Measurements from ENCODE around the gene CYP2D6. TPM values are rescaled to one million over a fixed set of nuclear protein-coding genes. Genes with fewer than 3 reads are reported as not detected.

CYP2D6 gene
- total and polyA plus RNA-seq, 2 experiments from 2014 or later, result 3.8 to 6.1 TPM

DNA sequence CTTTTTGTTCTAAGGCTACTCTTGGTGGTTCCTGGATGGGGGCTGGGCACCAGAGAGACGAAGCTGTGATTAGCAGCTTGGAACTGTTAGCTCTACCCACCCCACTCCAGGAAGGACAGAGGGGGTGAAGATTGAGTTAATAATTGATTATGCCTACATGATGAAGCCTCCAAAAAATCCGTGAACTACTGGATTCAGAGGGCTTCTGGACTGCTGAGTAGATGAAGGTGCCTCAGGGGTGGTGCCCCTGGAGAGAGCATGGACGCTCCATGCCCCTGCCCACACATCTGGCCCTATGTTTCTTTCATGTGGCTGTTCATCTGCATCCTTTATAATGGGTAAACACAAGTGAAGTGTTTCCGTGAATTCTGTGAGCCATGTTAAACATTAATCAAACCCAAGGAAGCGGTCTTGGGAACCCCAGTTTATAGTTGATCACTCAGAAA is 47.3 kb upstream of the CYP2D6 start:
- Histone ChIP-seq H3K4me2 (peak overlapping the region; percentile 32), H3K36me3 (replicated peaks; ENCODE audit: insufficient read depth, low read depth) (no peaks in the 10 kb centered on the region), H3K9me3 (ENCODE audit: low read depth) (no peaks in the 10 kb centered on the region), H3K4me3 (no peak overlapping the region), H3K79me2 (peaks cover 57% of the 10 kb centered on the region), H3K27ac (peak overlapping the region; percentile 77), H3K4me1 (ENCODE audit: insufficient read depth) (peaks cover 34% of the 10 kb centered on the region), H3K27me3 (no peaks in the 10 kb centered on the region), H4K20me1 (ENCODE audit: insufficient read depth, poor library complexity, severe bottlenecking) (no peaks in the 10 kb centered on the region), H2AFZ (no peak overlapping the region), H3K9me2 (replicated peaks; ENCODE audit: insufficient read depth) (no peaks in the 10 kb centered on the region)
- no peak for TF ChIP-seq EZH2phosphoT487 (IDR thresholded peaks at IDR 0.05; ENCODE audit: low read depth, severe bottlenecking, unreplicated experiment)
- TF ChIP-seq, protein P1, sequence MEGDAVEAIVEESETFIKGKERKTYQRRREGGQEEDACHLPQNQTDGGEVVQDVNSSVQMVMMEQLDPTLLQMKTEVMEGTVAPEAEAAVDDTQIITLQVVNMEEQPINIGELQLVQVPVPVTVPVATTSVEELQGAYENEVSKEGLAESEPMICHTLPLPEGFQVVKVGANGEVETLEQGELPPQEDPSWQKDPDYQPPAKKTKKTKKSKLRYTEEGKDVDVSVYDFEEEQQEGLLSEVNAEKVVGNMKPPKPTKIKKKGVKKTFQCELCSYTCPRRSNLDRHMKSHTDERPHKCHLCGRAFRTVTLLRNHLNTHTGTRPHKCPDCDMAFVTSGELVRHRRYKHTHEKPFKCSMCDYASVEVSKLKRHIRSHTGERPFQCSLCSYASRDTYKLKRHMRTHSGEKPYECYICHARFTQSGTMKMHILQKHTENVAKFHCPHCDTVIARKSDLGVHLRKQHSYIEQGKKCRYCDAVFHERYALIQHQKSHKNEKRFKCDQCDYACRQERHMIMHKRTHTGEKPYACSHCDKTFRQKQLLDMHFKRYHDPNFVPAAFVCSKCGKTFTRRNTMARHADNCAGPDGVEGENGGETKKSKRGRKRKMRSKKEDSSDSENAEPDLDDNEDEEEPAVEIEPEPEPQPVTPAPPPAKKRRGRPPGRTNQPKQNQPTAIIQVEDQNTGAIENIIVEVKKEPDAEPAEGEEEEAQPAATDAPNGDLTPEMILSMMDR (IDR thresholded peaks at IDR 0.05; ENCODE audit: poor library complexity), result no peak
- TF ChIP-seq EZH2 (IDR thresholded peaks at IDR 0.05; ENCODE audit: borderline replicate concordance), result no peak
- peak; percentile 44 for DNase-seq (ENCODE audit: low spot score)
- WGBS (ENCODE audit: low lambda C conversion rate, missing lambda C conversion rate), result 61% methylated on average over 5 of the region's 5 CpGs

DNA sequence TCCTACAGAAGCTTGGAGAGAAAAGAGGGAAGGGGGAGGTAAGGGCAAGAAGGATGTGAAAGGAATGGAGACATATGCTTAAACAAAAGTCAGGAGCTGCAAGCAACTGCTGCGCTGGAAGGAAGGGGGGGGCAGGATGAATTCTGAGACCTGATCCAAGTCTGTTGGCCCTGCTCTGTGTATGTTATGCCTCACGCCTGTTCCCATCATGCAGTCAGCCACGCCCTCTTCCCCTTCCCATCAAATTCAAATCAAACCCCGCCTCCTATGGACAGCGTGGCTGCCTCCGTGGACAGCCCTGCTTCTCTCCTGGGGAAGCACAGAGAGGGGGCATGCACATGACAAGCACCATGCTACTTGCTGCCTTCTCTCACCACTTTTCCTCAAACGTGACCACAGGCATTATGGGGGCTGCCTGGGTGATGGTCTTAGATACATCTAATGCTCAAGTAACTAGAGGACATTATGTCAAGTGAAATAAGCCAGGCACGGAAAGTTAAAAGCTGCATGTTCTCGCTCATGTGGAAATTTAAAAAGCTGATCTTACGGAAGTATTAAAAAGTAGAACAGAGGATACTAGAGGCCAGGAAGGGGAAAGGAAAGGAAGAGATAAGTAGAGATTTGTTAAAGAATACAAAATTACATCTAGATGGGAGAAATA is 45.8 kb upstream of the CYP2D6 start:
- Histone ChIP-seq H3K4me2 (no peak overlapping the region), H3K9me3 (ENCODE audit: low read depth) (no peaks in the 10 kb centered on the region), H3K36me3 (replicated peaks; ENCODE audit: insufficient read depth, low read depth) (no peaks in the 10 kb centered on the region), H3K4me3 (no peak overlapping the region), H3K27me3 (no peaks in the 10 kb centered on the region), H4K20me1 (ENCODE audit: insufficient read depth, poor library complexity, severe bottlenecking) (peaks cover 5% of the 10 kb centered on the region), H2AFZ (no peak overlapping the region), H3K27ac (peak overlapping the region; percentile 77), H3K4me1 (ENCODE audit: insufficient read depth) (peaks cover 48% of the 10 kb centered on the region), H3K79me2 (peaks cover 51% of the 10 kb centered on the region), H3K9me2 (replicated peaks; ENCODE audit: insufficient read depth) (no peaks in the 10 kb centered on the region)
- 77% methylated on average over 10 of the region's 10 CpGs for WGBS (ENCODE audit: low lambda C conversion rate, missing lambda C conversion rate)
- no peak for TF ChIP-seq EZH2phosphoT487 (IDR thresholded peaks at IDR 0.05; ENCODE audit: low read depth, severe bottlenecking, unreplicated experiment)
- no peak for TF ChIP-seq EZH2 (IDR thresholded peaks at IDR 0.05; ENCODE audit: borderline replicate concordance)
- TF ChIP-seq, protein P1 (IDR thresholded peaks at IDR 0.05; ENCODE audit: poor library complexity), result no peak
- peak; percentile 40 for DNase-seq (ENCODE audit: low spot score)

DNA sequence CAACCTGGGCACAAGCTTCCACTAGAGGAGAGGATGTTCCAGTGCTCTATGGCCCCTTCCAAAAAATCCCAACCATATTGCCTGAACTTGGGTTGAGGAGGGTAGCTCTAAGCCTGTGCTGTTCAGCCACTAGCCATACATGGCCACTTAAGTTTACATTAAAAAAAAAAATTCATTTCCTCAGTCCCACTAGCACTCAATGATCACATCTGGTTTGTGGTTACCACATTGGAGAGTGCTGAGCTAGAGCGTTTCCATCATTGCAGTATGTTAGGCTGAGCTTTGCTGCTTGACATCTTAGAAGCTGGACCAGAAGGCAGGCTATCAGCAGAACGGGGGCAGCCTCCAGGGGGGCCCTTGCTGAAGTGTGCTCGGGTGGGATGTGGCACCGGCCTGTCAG is 43.5 kb upstream of the CYP2D6 start:
- TF ChIP-seq, protein P1 (IDR thresholded peaks at IDR 0.05; ENCODE audit: poor library complexity), result no peak
- TF ChIP-seq EZH2phosphoT487 (IDR thresholded peaks at IDR 0.05; ENCODE audit: low read depth, severe bottlenecking, unreplicated experiment), result no peak
- Histone ChIP-seq H3K36me3 (replicated peaks; ENCODE audit: insufficient read depth, low read depth) (no peaks in the 10 kb centered on the region), H3K27ac (peak overlapping the region; percentile 86), H3K9me2 (replicated peaks; ENCODE audit: insufficient read depth) (no peaks in the 10 kb centered on the region), H3K4me3 (no peak overlapping the region), H3K4me1 (ENCODE audit: insufficient read depth) (peaks cover 36% of the 10 kb centered on the region), H3K4me2 (no peak overlapping the region), H3K27me3 (no peaks in the 10 kb centered on the region), H3K79me2 (peaks cover 47% of the 10 kb centered on the region), H4K20me1 (ENCODE audit: insufficient read depth, poor library complexity, severe bottlenecking) (peaks cover 8% of the 10 kb centered on the region), H3K9me3 (ENCODE audit: low read depth) (no peaks in the 10 kb centered on the region), H2AFZ (no peak overlapping the region)
- 80% methylated on average over 4 of the region's 4 CpGs for WGBS (ENCODE audit: low lambda C conversion rate, missing lambda C conversion rate)
- DNase-seq (ENCODE audit: low spot score), result no peak

Measured in hepatocyte (in vitro differentiated cells).